GM10266 (cell line): ENCODE measurements around the gene COBL.

Source experiments
- DNase-seq: peaks from one replicate; pipeline ENCODE4 v3.0.0; 2012; ENCODE audit errors: extremely low spot score
- TF ChIP-seq, protein P1 (sequence below): IDR thresholded peaks from 2 replicates; pipeline ENCODE4 v1.5.1; 2012; ENCODE audit warnings: mild to moderate bottlenecking, low read depth; ENCODE audit not compliant: control insufficient read depth, insufficient read depth; ENCODE audit errors: missing control alignments

Gene COBL

DNA sequence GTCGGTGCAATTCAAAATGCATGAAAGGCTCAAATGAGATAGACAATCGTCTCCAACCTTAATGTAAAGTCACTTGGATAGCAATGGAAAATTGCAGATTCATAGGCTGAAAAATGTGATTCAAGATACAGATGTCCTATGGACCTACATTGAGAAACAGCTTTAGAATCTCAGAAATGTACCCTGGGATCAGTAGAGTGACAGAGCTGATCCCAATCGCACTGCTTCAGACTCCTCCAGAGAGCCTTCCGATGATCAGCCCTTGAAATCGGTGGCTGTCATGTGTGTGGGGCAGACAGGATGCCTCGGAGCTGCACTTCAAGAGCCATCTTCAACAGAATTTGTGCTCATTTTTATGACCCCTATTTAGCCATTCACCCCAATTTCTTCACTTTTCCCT, 293.8 kb downstream of the COBL start:
- TF ChIP-seq, protein P1, sequence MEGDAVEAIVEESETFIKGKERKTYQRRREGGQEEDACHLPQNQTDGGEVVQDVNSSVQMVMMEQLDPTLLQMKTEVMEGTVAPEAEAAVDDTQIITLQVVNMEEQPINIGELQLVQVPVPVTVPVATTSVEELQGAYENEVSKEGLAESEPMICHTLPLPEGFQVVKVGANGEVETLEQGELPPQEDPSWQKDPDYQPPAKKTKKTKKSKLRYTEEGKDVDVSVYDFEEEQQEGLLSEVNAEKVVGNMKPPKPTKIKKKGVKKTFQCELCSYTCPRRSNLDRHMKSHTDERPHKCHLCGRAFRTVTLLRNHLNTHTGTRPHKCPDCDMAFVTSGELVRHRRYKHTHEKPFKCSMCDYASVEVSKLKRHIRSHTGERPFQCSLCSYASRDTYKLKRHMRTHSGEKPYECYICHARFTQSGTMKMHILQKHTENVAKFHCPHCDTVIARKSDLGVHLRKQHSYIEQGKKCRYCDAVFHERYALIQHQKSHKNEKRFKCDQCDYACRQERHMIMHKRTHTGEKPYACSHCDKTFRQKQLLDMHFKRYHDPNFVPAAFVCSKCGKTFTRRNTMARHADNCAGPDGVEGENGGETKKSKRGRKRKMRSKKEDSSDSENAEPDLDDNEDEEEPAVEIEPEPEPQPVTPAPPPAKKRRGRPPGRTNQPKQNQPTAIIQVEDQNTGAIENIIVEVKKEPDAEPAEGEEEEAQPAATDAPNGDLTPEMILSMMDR: no peak
- no peak for DNase-seq

DNA sequence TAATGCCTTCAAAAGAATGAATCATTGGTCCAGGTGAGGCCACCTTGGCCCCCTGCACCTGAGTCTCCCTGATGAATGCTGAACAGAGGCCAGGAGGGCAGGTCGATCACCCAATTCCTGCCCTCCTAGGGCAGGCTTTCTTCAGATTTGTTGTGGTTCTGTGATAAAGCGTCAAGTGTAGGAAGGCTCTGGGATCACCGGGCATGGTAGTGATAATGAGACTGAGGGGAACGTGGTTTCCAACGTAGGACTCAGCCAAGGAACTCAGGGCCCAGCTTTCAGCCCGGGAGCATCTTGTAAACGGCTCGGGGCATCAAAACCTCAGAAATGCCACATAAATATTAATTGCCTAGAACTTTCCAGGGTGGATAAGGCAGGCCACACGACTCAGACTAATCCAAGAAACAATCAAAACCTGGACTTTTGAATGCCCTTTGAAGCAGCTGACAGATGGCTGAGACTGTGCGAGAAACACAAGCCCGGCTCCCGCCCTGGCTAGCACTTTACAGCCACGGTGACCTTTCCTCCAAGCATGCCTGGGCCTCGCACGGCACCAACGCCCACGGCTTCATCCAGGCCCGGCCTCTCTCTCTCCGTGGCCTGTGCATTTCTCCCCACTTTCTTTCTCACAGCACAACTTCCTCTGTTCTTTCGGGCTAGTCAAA, 294.6 kb downstream of the COBL start:
- TF ChIP-seq, protein P1: no peak
- no peak for DNase-seq

GRCh38 chr7:51020944-51021343, 295.7 kb downstream of the COBL start:
- TF ChIP-seq, protein P1: no peak
- no peak for DNase-seq

DNA sequence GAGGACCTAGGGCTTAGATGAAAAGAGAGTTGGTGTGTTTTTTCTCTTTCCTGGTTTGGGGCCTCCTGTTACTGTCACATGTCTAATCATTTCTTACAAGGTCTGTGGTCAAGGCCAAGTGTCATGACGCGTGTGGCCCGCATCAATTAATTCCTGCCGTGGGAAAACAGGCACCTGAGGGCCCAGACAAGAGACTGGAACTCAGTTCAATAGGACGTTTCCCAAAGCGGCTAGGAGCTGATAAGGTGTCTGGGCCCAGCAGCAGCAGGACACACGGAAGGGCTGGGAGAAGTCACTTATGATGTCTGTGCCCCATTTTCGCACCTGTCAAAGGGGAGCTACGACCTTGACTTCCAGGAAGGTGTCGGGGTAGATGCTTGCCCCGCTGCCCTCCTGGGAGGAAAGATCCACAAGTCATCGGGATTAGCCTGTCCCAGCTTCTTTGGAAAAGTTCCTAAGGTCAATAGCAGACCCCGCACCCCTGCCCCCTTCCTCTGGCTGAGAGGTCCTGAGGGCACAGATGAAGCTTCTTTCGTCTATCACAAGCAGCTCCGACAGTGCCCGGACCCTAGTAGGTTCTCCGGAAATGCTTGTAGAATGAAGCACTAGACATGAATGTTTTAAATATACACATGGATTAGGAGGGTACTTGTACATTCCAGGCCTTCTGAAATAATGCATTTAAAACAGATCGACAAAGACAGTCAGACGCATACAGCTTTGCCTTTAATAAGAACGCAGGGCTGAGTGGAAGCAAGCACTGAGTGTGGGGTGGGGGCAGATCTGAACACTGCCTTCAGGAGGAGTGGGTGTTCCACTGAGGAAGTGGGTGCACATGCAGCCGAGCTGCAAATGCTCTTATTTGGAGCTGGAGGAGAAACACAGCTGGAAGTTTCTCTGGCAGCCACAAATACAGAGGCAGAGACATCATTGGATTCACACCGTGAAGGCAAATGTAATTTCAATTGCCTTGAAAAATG, 296.4 kb downstream of the COBL start:
- TF ChIP-seq, protein P1: no peak
- DNase-seq: no peak

DNA sequence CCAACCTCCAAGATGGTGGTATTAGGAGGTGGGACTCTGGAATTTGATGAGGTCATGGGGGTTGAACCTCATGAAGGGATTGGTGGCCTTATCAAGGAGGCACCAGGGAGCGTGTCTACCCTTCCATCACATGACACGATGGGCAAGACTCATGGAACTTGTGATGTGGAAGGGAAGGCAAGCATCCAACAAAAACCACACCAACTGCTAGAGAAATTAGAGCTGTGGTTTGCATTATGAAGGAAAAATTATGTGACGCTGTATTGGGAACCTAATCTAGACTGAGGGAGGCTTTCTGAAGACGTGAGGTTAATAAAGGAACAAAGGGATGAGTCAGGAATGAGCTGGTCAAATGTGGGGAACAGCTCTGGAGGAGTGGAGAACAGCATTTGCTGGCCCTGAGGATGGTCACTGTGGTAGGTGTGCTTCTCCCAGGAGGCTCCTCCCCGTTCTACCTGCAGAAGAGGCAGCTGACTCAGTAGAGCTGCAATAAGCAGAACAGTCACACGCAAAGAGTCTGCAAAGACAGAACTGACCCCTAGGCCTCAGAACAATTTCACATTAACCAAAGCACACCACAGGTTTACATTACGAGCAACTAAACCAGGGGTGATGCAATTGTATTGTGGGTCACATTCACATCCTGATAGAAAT, 297.3 kb downstream of the COBL start:
- TF ChIP-seq, protein P1: no peak
- DNase-seq: no peak

GRCh38 chr7:51017576-51018535, 298.8 kb downstream of the COBL start:
- no peak for DNase-seq
- TF ChIP-seq, protein P1: no peak
